NCI-H146 treated with DMSO at 0.1 percent for 48 hours (cell line): ENCODE results near the gene RPL28.
"Not testable (repeated sequence)": the region's sequence is repeated elsewhere in the genome, so short reads cannot be mapped to it uniquely, and the experiment has no call there.

Experiments used
- DNase-seq: peaks from one replicate; lab custom pipeline; 2025; ENCODE audit not compliant: unreplicated experiment; lab: John Stamatoyannopoulos, UW

Gene RPL28

DNA sequence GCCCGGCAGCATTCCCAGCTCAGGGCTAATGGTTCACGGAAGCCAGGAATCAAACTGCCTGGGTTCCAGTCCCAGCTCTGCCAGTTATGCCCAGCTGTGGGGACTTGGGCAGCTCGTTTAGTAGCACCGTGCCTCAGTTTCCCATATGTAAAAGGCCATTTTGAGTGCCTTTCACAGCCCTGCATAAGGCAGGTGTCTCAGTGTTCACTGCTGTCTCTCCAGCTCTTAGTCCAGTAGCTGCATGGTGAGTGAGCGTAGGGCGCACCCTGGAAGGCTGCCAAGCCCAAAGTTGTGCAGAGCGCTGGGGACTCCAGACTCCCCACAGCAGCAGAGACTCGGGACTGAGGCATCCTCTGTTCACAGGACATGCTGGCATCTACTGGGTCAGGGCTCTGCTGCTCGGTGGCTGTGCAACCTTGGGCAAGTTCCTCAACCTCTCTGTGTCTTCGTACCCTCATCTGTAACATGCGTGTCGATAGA is 5.5 kb downstream of the RPL28 start:
- no peak for DNase-seq

DNA sequence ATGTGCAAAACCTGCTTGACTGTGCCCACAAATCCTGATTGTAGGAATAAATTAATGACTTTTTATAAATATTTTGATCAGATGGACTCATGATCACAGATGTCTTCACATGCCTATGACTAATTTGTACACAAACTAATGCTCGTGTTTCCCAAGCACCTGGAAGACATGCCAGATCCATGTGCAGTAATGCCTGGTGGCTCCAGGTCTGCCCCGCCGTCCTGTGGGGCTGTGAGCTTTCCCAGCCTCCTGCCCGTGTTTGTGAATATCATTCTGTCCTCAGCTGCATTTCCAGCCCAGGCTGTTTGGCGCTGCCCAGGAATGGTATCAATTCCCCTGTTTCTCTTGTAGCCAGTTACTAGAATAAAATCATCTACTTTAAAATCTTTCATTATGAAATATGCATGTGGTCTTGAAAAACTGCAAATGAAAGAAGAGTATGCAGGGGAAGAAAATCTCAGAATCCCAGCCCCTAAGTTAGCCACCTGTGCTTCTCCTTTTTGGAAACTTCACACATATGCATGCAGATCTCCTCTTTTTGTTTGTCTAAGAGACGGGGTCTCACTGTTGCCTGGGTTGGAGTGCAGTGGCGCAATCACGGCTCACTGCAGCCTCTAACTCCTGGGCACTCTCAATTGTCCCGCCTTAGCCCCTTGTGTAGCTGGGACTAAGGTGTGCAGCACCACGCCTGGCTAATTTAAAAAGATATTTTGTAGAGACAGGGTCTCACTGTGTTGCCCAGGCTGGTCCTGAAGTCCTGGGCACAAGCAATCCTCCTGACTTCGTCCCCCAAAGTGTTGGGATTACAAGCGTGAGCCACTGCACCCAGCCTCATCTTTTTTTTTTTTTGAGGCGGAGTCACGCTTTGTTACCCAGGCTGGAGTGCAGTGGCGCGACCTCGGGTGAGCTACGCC is 6.2 kb downstream of the RPL28 start:
- no peak for DNase-seq

DNA sequence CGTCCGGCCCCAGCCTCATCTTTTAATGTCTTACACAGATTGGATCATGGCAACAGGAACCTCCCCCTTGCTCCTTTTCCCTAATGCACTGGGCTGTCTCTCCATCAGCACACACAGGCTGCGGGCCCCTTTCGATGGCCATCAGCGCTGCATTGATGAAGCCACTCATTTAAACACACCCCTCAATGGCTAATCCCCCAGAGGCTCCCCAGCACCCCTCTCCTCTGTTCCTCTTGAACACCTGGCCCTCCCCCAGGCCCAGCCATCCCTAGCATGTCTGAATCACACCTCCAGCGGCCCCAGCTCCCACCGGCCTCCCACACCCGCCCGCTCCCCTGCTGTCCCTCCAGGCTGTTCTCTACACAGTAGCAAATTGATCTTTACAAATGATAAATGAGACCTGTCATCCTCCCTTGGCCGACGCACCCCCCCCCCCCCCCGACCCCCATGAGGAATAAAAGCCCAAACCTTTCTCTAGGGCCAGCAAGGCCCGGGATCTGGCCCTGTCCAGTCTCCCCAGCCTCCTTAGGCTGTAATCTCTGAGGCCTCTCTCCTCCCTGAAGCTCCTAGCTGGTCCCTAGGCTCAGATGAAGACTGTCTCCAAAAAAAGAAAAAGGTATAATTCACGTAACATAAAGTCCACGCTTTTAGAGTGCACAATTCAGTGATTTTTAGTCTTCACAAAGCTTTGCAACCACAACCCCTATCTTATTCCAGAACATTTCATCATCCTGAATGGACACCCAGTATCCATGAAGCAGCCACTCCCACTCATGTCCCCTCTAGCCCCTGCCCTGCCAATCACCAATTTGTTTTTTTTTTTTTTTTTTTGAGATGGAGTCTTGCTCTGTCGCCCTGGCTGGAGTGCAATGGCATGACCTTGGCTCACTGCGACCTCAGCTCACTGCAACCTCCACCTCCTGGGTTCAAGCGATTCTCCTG is 7.4 kb downstream of the RPL28 start:
- DNase-seq = no peak

- no peak for DNase-seq
Observed at GRCh38 chr19:55398200-55398925, 12.6 kb downstream of the RPL28 start.

- DNase-seq = no peak
Observed at GRCh38 chr19:55400281-55401087, 14.8 kb downstream of the RPL28 start.

- not testable (repeated sequence) for DNase-seq
Observed at GRCh38 chr19:55401390-55401789, 15.7 kb downstream of the RPL28 start.

GRCh38 chr19:55402509-55402908 is 16.8 kb downstream of the RPL28 start:
- DNase-seq = no peak

GRCh38 chr19:55405638-55406037 is 19.9 kb downstream of the RPL28 start:
- no peak for DNase-seq

DNA sequence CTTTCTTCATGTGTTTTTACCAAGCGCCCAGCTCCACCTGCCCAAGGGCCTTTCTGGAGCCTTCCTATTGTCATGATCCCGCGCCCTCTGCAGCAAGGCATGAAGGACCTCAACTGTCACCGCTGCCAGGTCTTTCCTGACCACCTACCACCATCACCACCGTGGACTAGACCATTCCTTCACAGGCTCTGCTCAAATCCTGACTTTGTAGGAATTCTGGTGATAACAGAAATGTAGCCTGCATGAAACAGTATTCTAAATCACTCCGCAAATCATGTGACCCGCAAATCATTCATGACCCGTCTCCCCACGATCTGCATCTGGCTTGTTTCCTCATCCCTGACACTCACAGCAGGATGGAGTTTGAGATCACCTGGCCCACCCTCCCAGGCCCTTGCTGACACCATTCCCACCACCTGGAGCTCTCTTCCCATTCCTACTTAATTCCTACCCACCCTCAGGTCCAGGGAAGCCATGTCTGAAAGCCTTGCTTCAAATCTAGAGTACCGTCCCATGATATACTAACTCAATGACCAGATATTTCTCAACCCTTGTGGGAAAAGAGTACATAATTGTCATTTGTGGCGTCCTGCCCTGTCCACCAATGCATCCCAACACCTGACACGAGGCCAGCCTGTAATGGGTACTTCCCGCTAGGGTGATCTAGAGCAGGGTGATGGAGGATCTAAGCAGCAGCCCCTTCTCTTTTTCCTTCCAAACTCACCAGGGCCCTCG is 20.5 kb downstream of the RPL28 start:
- DNase-seq = no peak

DNA sequence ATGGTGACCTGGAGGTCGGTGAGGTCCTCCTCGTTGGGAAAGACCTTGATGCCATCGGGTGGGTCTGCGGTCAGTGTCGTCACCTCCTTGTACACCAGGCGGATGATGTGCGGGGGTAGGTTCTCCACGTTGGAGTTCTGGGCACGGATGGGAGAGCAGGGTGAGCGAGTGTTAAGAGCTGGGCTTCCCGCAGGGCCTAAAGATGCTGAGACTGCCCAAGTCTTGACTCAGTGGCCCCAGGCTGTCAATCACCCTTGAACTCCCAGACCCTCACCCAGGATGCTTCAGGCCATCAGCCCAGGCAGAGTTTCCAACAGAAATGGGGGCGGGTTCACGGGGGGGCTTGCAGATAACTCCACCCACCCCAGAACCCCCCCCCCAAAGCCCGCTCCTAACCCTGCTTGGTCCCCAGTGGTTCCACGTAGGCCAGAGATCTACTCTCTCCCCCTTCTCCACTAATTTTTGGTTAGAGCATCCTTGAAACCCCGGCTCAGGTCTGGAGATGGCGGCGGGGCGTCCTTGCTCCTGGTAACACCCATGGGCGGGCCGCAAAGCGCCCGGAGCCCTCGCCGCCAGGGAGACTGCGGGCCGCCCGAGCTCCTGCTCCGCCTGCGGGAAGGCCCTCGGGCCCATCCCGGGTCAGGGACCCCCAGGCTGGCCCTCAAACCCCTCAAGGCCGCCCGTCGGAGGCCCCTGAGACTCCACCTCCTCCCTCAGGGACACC is 21.3 kb downstream of the RPL28 start:
- no peak for DNase-seq

DNA sequence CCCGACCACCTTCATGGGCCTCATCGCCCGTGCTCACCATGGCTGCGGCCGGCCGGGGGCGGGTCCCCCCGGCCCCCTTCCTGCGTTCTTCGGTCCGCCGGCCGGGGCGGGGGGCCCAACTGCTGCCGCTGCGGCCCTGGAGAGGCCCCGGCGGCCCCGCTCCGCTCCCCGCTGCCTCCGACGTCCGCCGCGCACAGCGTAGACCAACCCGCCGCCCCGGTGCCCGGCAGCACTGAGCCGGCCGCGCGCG is 21.7 kb downstream of the RPL28 start, which contains the start of gene UBE2S:
TSS of gene UBE2S (minus strand) at position 239 of the 250 bp plus-strand sequence. CDS start at position 40, 199 bp downstream.
- not testable (repeated sequence) for DNase-seq

DNA sequence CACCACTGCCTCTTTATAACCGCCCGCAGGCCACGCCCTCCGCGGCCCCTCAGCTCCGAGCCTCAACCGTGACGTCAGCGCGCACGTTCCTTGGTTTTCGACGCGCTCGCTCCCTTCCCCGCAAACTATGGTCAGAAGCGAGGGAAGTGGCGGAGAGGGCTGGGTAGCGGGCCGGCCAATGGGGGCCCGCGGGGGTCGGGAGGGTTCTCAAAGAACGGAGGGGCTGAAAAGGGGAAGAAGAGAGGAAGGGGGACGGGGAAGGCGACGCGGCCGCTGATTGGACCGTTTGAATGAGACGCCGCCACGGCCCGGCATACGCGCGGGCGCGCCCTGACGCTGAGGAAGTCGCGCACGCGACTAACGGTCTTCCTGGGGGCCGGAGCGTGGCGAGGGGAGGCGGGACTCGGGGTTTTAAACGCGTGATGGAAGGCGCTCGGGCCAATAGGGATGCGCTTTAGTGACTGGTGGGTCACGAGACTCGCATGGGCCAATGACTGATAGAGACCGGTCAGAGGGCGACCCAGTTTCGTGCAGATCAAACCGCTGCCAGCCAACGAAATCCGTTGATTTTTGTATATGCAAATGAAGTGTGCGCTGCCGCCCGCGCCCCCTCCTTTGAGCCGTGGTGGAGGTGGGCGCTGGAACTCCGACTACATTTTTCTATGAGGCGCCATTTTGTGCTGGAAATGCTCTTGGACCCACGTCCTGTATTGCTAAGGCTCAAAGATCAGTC is 22.2 kb downstream of the RPL28 start:
- DNase-seq = peak; percentile 99

DNA sequence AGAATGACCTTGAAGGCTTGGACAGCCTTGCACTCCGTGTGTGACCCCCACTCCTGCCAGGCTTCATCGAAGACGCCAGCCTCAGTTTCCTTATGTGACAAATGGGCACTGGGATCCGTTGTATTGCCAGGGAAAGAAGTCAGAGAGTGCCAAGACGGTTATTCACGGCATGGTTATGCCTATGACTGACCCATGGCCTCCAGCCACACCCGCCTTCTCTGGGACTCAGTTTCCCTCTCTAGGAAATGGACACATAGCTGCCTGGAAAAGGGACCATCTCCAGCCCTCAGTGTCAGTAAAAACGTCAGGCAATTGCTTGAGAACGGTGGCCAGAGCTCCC is 22.8 kb downstream of the RPL28 start:
- DNase-seq = no peak

DNA sequence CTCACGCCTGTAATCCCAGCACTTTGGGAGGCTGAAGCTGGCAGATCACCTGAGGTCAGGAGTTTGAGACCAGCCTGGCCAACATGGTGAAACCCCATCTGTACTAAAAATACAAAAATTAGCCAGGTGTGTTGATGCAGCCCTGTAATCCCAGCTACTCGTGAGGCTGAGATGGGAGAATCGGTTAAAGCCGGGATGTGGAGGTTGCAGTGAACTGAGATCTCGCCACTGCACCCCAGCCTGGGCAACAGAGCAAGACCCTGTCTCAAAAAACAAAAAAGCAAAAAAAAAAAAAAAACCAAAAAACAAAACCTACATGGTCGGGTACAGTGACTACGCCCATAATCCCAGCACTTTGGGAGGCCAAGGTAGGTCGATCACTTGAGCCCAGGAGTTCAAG is 23.4 kb downstream of the RPL28 start:
- DNase-seq = not testable (repeated sequence)

GRCh38 chr19:55410168-55410567 is 24.4 kb downstream of the RPL28 start:
- no peak for DNase-seq

DNA sequence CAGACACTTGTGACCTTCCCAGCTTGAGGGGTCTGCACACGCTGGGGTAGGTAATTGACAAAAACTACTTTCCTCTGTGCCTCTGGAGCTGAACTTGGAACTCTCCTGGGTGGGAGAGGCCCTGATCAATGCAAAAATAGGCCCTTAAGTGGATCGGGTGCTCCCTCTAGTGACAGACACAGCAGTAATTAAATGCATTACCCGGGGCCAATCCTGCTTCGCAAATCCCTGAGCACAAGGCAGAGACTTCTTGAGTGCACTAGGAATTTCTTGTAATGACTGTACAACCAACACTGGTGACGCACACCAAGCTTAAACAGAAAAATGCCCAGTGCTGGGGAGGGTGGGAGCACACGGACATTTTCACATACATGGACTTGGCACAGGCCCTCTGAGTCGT is 32.5 kb downstream of the RPL28 start:
- DNase-seq = peak; percentile 79

DNA sequence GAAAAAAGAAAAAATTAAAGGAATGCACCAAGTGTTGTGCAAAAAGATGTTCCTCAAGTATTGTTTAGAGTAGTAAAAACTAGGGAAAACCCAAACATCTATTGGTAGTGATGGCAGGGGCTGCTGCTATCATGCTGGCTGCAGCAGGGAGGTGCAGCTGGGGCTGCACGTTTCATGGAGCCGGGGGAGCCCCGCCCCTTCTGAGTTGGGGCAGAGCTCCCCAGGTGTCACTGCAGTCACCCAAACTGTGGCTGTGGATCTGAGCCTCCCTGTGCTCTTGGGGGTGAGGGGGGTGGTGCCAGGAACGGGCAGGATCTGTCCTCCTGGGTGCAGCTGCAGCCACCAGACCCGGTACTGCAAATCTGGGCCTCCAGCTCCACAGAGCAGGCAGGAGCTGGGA is 33.4 kb downstream of the RPL28 start:
- DNase-seq = no peak

DNA sequence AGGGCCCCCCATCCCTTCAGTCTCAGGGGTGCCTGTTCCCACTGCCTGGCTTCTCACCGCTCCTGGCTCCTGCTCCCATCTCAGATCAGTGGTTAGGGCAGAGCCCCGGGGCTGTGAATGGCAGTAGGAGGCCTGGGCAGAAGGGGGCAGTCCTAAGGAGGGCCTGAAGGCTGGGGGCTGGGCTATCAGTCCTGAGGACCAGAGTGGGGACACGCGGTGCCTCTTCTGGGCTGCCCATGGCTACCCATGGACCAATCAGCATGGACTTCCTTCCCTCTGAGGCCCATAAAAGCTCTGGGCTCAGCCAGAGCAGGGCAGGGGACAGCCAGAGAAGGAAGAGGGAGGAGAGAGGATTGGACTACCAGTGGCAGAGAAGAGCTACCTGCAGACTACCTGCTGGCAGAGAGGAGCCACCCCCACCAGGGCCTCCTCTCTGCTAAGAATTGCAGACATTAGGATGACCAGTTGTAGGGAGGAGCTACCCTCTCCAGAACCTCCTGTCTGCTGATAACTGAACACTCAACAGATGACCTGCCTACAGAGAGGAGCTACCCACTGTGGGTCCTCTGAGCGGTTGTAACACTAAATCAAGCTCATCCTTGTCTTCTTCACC is 34.0 kb downstream of the RPL28 start:
- DNase-seq = no peak
